AG09319 (cell line): ENCODE measurements around the gene HAPSTR1.

Source experiments
- DNase-seq: peaks from one replicate; pipeline ENCODE4 v3.0.0-alpha.2; 2010; ENCODE audit warnings: low read depth; ENCODE audit errors: extremely low read depth
- TF ChIP-seq, protein P1 (sequence below): IDR thresholded peaks from 2 replicates; pipeline ENCODE4 v1.5.1; 2011; ENCODE audit warnings: low read depth, mild to moderate bottlenecking, inconsistent platforms, low read length, moderate library complexity

Gene HAPSTR1

DNA sequence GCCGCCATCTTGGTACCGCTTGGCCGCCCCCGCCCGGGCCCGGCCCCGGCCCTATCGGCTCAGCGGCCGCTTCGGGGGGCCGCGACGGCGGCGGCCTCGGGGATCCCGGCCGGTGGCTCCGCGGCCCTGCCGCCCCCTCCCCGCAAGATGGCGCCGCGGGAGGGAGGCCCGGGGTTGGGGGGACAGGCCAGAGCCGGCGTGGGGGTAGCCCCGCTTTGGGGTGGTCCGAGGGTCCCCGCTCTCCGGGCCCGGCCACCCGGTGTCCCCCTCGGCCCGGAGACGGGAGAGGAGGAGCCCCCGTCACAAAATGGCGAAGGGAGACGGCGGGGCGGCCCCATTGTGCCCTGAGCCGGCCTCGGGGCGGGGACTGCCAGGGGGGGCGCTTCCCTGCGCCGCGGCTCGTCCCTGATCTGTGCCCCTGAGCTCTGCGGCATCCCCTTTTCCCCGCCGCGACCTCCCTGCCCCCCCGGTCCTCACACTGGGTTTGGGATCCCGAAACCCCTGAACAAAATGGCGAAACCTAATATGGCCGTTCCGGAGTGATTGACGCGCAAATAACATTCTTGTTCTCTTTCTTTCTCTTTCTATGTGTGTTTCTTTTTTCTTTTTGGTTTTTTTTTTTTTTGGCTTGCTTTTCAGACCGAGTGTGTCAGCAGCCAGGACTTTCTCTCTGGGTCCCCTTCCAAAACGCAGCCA, 986 bp downstream of the HAPSTR1 start:
- DNase-seq: no peak
- TF ChIP-seq, protein P1, sequence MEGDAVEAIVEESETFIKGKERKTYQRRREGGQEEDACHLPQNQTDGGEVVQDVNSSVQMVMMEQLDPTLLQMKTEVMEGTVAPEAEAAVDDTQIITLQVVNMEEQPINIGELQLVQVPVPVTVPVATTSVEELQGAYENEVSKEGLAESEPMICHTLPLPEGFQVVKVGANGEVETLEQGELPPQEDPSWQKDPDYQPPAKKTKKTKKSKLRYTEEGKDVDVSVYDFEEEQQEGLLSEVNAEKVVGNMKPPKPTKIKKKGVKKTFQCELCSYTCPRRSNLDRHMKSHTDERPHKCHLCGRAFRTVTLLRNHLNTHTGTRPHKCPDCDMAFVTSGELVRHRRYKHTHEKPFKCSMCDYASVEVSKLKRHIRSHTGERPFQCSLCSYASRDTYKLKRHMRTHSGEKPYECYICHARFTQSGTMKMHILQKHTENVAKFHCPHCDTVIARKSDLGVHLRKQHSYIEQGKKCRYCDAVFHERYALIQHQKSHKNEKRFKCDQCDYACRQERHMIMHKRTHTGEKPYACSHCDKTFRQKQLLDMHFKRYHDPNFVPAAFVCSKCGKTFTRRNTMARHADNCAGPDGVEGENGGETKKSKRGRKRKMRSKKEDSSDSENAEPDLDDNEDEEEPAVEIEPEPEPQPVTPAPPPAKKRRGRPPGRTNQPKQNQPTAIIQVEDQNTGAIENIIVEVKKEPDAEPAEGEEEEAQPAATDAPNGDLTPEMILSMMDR: no peak

DNA sequence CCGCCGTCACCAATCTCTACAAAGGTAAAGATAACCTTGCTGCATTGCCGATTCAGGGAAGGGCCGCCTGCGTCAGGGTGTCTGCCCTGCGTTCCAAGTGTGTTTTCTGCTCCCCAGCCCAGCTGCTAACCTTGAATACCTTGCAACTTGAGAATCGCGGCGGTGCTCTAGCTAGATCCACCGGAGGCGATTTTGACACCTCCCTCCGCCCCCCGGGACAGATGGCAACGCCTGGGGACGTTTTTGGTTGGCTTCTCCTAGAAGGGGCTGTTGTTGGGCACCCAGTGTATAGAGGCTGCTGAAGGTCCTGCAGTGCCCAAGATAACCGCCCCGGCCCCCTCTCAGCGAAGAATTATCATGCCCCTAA, 1.5 kb downstream of the HAPSTR1 start:
- TF ChIP-seq, protein P1: no peak
- no peak for DNase-seq

DNA sequence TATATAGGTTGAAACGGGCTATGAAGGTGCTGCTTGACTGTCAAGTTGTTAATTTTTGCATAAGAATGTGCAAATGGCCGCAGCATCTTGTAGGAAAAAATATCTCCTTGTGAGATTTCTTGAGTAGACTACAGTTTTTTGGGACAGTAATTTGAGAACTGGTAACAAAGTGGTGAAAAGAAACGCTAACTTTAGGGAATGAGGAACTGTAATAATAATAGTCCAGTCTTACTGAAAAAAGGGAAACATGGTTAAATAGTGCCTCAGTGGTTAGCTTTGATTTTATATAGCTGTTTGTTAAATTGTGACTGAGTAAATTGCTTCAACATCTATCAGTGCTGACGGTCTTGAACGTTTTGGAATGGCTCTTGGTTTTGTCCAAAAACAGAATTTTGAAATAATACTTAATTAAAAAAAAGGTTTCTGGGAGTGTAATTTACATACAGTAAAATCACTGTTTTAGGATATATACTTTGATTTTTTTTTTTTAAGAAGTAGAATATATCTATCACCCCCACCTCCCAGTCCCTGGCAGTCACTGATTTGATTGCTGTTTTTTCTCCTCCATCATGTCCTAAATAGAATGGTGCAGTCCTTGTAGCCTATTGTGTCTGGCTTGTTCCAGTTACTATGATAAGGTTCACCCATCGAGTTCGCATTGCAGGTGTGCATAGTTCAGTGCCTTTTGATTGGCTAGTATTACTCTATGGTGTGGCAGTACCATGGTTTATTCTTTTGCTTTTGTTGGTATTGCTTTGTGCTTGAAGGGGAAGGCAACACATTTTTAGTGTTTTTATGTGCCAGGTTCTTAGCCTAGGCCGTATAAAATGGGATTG, 2.8 kb downstream of the HAPSTR1 start:
- TF ChIP-seq, protein P1: no peak
- DNase-seq: no peak

DNA sequence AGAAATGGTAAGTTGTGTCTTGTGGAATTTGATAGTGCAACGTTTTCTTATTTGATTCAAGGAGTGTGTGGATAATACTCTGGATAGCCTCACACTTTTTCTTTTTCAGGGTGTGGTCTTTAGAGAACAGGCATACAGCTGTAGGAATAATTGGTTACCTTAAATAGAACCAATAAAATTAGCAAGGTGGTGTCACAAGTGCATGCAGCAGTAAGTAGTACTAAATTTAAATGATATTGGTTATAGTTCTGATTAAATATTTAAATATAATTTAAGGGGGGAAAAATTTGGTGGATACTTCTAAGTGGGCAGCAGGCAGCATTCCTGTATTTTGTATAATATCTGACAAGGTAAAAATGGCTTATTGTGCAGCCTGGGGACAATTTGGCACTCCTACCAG, 3.7 kb downstream of the HAPSTR1 start:
- no peak for DNase-seq
- TF ChIP-seq, protein P1: no peak

DNA sequence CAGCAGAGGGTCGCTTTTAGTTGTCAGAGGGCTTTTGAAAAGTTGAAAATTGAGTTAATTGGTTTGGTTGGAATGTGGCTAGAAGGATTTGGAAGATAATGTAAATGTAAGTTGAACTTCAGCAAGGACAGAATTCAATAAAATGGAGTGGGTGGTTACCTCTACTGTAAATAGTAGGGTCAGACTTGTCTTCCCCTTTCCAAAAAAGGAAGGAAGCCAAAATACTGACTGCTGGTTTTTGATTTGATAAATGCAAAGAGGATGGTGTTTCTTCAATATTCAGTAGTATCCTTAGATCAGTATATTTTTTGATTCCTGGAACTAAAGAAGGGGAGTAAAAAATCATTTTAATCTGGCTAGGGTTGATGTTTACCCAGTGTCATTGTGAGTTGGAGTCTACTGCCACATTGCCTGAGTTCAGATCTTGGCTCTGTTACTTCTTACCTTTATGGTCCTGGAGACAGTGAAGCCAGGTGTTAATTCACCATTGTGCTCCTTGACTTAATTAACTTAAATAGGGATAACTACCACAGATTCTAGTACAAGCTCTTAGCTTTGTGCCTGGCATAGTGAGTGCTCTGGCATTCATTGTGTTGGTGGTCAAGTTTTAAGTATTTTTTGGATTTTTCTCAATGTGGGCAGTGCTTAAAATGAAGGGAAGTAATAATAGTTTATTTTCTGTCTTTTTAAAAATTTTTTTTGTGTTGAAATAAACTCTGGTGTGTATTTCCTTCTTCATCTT, 4.4 kb downstream of the HAPSTR1 start:
- DNase-seq: no peak
- TF ChIP-seq, protein P1: no peak

DNA sequence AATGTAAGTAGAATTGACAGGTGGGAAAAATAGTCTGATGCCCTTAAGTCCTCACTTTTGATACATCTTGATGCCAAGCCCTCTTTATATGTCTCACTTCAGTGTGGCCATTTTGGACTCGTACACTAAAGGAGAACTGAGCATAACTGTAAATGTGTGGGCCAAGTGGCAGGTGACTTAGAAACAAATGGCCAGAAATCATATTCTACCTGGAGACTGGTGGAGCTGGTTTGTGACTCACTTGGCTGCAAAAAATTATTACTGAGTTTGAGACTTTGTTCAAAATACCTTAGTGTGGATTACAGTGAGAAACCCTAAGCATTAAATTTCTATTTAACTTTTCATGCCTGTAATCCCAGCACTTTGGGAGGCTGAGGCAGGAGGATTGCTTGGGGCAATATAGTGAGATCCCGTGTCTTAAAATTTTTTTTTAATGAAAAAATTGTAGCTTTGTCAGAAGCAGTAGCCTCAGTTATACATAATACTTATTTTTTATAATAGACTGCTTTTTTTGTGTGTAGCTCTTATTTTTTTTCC, 5.0 kb downstream of the HAPSTR1 start:
- TF ChIP-seq, protein P1: no peak

More for the DNA sequence above, 5.0 kb downstream of the HAPSTR1 start:
- DNase-seq: no peak
